LNCaP clone FGC (cell line): ENCODE measurements around the gene GTPBP4.

Experiments used
- DNase-seq: peaks from one replicate; pipeline ENCODE4 v3.0.0-alpha.2; 2011; ENCODE audit warnings: low read depth
- H3K4me3 ChIP-seq: 2 replicates; pipeline ENCODE4 v1.5.1; 2011; ENCODE audit warnings: mild to moderate bottlenecking, low read depth, low read length, control low read depth
- CTCF ChIP-seq: IDR thresholded peaks from 2 replicates; pipeline ENCODE4 v1.5.1; 2012; ENCODE audit warnings: mild to moderate bottlenecking; ENCODE audit not compliant: control insufficient read depth, insufficient read depth; ENCODE audit errors: extremely low read depth

GTPBP4 gene

GRCh38 chr10:958106-958505 lies 30.1 kb upstream of the GTPBP4 start:
- no peak for TF ChIP-seq CTCF
- no peak for DNase-seq
- H3K4me3 ChIP-seq, result no peak overlapping the region

GRCh38 chr10:958856-959255 lies 29.4 kb upstream of the GTPBP4 start:
- no peak overlapping the region for H3K4me3 ChIP-seq
- DNase-seq, result no peak
- no peak for TF ChIP-seq CTCF

GRCh38 chr10:962342-962741 lies 25.9 kb upstream of the GTPBP4 start:
- TF ChIP-seq CTCF, result no peak
- DNase-seq, result no peak

GRCh38 chr10:963186-963585 lies 25.0 kb upstream of the GTPBP4 start:
- DNase-seq, result no peak
- no peak overlapping the region for H3K4me3 ChIP-seq
- no peak for TF ChIP-seq CTCF

More at GRCh38 chr10:962342-962741, 25.9 kb upstream of the GTPBP4 start:
- H3K4me3 ChIP-seq, result no peak overlapping the region

- no peak overlapping the region for H3K4me3 ChIP-seq
- no peak for DNase-seq
- no peak for TF ChIP-seq CTCF
These were observed 24.6 kb upstream of the GTPBP4 start for GRCh38 chr10:963655-964054.

GRCh38 chr10:964321-964987 lies 23.8 kb upstream of the GTPBP4 start:
- DNase-seq, result no peak
- no peak for TF ChIP-seq CTCF
- no peak overlapping the region for H3K4me3 ChIP-seq

- TF ChIP-seq CTCF, result no peak
- no peak overlapping the region for H3K4me3 ChIP-seq
- DNase-seq, result no peak
These were observed 23.2 kb upstream of the GTPBP4 start for GRCh38 chr10:964988-965417.
